Stimulated activated CD8-positive, alpha-beta memory T cell treated with anti-CD3 and anti-CD28 coated beads, Interleukin-2, amount 100 ng/mL, for 48 hours (primary cell): ENCODE results near the gene RALGPS1.

Experiments used
- DNase-seq, 2 donors: peaks; one replicate each; pipeline ENCODE4 v3.0.0-alpha.2; 2020; ENCODE audit warnings: low read depth in 2 of 2

RALGPS1 gene

DNA sequence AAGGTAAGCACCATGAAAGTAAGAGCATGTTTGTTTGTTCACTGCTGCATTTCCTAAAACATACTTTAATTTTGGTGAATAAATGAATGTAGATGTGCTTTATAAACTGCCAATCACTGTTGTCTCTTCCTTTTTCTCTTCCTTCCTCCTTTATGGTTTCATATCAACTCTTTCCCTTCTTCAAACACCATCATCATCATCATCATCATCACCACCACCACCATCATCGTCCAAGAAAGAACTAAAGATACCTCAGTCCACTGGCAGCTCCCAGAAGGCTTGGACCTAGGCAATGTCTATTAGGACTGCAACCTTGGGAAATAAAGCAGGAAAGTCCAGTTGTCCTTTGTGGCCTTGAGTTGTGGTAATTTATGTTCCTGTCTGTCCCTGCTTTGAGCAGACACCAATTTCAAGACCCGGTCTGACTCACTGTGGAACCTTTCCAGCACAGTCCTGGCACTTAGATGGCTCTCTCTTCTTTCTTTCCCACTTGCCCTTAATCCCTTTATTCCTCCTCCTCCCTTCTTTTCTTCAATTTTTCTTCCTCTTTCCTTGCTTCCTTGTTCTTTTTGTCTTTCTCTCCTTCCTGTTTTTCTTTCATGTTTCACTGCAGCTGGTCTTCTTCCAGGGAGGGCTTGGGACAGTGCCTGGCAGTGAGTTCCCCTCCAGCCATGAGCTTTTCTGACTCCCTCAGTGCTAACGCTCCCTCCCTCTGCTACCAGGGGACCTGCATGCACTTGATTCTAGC, 108.5 kb downstream of the RALGPS1 start:
- DNase-seq, result no peak

DNA sequence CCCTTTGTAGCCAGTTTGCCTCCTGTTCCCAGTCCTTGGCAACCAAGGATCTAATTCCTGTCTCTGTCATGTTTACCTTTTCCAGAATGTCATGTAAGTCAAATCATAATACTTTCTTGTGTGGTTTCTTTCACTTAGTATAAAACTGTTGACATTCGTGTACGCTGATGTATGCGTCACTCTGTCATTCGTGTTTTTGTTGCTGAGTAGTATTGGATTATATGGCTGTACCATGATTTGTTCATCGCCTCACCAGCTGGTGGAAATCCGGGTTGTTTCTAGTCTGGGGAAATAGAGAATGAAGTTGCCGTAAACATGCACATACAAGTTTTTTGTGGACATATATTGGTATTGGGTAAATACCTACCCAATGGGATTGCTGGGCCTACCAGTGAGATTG, 110.5 kb downstream of the RALGPS1 start:
- no peak for DNase-seq

DNA sequence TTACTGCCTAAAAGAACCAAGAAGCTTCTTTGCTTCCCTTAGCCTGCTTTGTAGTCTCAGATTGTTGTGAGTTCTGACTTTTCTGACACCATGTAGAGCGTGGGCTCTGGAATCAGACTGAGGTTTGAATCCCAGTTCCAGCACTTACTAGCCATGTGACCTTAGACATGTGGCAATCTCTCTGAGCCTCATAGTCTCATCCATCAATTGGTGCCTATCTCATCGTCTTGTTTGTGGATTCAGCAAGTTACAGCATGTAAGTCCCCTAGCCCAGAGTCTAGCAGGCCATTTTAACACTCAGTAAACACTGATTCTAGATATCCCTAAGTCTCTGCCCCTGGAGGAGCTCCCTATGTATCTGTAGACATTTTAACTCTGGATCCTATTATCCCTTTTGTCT, 113.1 kb downstream of the RALGPS1 start:
- no peak for DNase-seq

GRCh38 chr9:127029548-127029947, 115.0 kb downstream of the RALGPS1 start:
- DNase-seq, result no peak

DNA sequence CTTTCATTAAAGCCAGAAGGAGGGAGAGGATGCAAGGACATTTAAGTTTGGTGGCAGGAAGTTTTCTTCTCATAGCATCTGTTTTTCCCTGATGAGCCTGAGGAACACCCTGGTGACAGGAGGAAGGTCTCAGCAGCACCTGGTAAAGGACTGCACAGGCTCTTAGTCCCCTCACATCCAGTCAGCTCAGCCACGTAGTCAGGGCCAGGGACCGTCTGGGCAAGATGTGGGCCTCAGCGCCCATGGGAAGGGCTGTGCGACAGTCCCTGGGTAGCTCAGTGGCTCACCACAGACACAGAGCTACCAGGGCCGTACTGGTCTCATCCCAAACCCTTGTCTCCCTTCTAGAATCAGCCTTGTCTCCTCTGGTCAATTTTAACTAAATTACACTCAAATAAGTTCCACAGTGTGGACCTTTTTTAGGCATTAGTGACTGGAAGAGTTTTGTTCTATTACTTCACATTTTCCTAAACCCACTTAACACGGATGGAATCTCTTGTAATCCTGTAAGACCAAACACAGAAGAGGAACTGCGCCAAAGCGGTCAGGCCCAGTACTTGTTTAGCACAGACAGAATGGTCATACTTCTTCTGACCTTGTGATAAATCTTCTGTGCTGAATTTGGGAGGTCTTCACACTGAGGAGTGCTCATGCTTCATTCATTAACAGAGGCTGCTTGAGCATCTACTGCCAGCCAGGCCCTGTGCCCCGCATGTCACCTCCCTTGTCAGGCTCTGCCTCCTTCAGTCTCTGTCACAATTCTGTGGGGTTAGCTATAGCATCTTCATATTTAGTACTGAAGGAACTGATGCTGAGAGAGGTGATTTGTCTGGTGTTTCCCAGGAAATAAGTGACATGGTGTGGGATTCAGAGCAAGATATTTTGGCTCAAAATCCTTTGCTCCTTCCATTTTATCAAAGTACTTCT, 116.5 kb downstream of the RALGPS1 start:
- no peak for DNase-seq

DNA sequence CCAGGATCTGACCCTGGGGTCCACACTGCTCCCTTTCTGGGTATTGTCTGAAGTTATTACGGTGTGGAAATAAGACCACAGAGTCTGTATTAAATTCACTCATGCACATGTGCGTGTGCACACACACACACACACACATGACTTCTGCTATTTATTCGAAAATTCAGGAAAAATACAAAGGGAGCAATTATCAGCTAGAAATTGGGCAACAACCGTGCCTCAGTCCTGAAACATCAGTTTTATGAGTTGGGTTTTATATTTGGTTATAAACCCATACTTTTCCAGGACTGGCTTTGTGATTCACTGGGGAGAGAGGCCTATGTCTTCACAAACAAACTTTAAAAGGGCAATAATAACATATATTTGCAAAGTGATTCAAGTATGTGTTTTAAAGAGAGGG, 117.7 kb downstream of the RALGPS1 start:
- no peak for DNase-seq

GRCh38 chr9:127033061-127033460, 118.5 kb downstream of the RALGPS1 start:
- no peak for DNase-seq

DNA sequence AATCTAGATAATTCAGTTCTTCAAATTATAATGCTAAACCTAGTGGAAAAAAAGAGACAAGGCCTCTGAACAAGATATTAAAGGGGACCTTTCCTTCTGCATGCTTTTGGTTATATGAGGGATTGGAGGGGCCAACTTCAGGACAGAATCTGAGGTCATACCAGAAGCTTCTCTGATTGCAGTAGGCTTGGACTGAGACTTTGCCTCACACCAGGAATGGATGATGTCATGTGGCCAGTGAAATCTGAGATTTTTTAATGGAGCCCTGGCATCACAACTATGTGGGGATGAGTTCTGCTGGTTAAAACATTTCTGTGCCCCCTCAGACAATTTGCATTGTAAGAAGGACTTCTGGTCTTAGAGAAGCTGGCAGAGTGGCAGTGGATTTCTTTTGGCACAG, 119.2 kb downstream of the RALGPS1 start:
- no peak for DNase-seq

DNA sequence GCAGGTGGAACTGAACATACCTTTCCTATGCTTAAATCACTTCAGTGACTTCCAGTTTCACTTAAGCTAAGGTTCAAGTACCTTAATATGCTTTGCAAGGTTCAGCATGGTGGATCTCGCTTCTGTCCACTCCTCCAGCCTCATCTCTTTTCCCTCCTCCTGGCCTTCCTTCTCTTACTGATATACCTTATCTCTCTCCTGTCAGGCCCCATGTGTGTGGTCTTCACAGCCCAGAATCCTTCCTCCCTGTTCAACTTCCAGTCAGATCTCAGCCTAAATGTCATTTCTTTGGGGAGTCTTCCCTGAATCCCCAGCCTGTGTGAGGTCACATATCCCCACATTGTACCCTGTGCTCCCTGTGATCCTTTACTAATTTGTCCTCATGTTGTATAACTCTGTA, 120.1 kb downstream of the RALGPS1 start:
- no peak for DNase-seq

DNA sequence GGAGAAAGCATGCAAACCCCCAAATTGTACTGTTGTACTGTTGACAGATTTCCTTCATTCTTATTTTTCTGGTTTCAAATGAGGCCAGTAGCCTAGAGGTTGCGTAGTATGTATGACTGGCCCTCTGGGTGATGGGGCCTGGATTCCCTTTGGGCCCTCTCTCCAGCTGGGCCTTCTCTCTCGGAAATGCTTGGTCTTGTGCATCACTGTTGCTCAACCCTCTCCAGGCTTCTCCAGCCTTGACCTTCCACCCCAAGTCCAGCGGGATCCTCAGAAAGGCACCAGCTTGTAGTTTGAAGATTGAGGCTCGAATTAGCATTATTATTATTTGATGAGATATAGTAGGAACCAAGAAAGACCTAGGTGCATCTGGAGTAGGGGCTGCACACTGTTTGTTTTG, 120.8 kb downstream of the RALGPS1 start:
- no peak for DNase-seq

GRCh38 chr9:127035948-127036347, 121.4 kb downstream of the RALGPS1 start:
- DNase-seq, result no peak

DNA sequence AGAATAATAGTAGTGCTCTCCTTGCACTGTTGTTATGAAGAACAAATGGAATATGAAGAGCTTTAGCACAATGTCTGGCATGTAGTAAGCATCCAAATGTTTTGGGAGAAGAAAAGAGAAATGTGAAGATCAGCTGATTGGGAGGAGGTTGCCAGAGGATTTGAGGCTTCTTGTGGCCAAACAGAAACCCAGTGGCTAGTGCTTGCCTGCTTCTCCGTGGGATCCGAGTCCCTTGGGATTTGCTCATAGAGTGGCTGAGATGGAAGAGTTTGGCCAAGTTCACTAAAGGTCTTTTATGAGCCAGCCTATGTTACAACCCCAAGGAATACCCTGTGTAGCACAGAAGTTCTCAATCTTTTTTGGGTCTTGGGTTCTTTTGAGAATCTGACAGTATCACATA, 121.9 kb downstream of the RALGPS1 start:
- no peak for DNase-seq

DNA sequence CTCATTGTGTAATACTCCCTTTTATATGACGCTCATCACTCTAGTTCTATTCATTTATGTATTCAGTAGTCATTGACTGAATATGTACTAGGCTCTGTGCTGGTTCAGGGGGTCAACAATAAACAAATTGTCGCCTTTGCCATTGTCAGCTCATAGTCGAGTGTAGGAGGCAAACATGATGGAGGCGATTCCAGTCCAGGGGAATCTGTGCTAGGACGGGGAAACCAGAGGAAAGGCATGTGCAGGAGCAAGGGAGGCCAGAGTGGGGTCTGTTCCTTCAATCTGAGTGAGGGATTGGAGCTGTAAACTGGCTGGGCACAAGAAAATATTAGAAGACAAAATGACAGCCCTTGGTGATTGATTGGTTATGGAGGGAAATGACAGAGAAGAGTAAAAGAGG, 123.9 kb downstream of the RALGPS1 start:
- no peak for DNase-seq

- no peak for DNase-seq
Measured at GRCh38 chr9:127039492-127039891, 124.9 kb downstream of the RALGPS1 start.

DNA sequence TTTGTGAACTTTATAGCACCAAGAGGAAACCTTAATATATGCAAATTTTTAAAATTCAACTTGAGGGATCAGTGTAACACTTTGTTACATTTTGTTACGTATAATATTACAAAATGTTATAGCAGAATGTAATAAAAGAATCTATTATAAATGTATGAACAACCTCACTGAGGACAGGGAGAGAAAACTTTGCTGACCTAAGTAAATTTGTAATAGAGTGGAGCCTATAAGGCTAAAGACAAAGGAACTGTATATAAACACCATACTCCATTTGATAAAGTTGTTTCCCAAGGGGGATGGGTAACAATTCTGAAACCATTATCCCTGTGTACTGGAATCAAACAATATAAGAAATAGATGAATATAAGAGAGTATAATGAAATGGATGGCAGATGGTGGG, 130.6 kb downstream of the RALGPS1 start:
- no peak for DNase-seq

DNA sequence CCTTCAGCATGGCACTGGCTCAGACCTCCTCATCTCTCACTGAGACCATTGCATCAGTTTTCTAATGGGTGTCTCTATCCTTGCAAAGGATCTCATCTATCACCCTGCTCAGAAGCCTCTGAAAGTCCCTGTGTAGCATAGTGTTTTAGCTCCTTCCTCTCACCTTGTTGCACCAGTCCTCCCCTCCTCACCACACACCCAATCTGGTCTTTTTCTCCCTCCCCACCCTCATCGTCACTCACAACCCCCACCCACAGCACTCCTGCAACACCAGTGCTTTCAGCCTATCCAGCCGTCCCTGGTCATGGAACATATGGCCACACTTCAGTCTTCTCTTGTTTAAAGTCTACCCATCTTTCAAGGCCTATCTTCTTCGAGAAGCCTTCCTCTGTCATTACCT, 133.4 kb downstream of the RALGPS1 start:
- no peak for DNase-seq

GRCh38 chr9:127049044-127049443, 134.5 kb downstream of the RALGPS1 start:
- DNase-seq, result peak in 1 of 2 donors; percentile 6

- DNase-seq, result no peak
Measured at GRCh38 chr9:127049581-127049980, 135.0 kb downstream of the RALGPS1 start.

DNA sequence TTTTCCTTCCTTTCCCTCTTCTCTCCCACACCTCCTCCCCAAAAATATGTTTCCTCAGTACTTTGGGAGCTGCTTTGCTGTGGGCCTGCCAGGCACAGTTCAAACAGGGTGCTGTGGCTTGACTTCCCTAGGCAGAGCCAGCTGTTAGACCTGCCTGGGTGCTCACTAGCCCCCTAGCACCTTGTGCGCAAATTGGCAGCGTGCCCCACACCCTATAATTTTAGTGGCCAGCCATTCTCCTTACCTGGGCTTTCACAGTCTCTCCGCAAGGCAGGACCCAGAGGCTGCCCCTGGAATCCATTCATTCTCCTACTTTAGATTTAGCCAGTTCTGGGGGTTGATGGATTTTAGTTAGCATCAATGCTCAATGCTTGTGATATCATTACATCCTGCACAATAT, 135.6 kb downstream of the RALGPS1 start:
- DNase-seq, result no peak

- DNase-seq, result no peak
Measured at GRCh38 chr9:127050591-127051001, 136.0 kb downstream of the RALGPS1 start.

- DNase-seq, result no peak
Measured at GRCh38 chr9:127051881-127052595, 137.5 kb downstream of the RALGPS1 start.

- no peak for DNase-seq
Measured at GRCh38 chr9:127053057-127053821, 138.7 kb downstream of the RALGPS1 start.
